NCI-H2081 treated with DMSO at 0.1 percent for 48 hours (cell line): ENCODE results near the gene LRRC53.

Source experiments
- DNase-seq: peaks from one replicate; lab custom pipeline; 2025; lab: John Stamatoyannopoulos, UW

The LRRC53 gene

GRCh38 chr1:74496669-74497068 lies 15.7 kb downstream of the LRRC53 start:
- no peak for DNase-seq

- DNase-seq, result no peak
Observed at GRCh38 chr1:74486036-74486435, 26.4 kb downstream of the LRRC53 start.

- no peak for DNase-seq
Observed at GRCh38 chr1:74485622-74486021, 26.8 kb downstream of the LRRC53 start.

- no peak for DNase-seq
Observed at GRCh38 chr1:74481607-74482006, 30.8 kb downstream of the LRRC53 start.

GRCh38 chr1:74480068-74480467 lies 32.3 kb downstream of the LRRC53 start:
- DNase-seq, result no peak

GRCh38 chr1:74478979-74479378 lies 33.4 kb downstream of the LRRC53 start:
- no peak for DNase-seq

- no peak for DNase-seq
Observed at GRCh38 chr1:74474585-74474984, 37.8 kb downstream of the LRRC53 start.

GRCh38 chr1:74471470-74471869 lies 40.9 kb downstream of the LRRC53 start:
- DNase-seq, result no peak

- DNase-seq, result no peak
Observed at GRCh38 chr1:74470936-74471335, 41.5 kb downstream of the LRRC53 start.

GRCh38 chr1:74470251-74470650 lies 42.2 kb downstream of the LRRC53 start:
- DNase-seq, result no peak

- peak; percentile 53 for DNase-seq
Observed at GRCh38 chr1:74468982-74469603, 43.3 kb downstream of the LRRC53 start.

- peak; percentile 78 for DNase-seq
Observed at GRCh38 chr1:74467786-74468377, 44.5 kb downstream of the LRRC53 start.

GRCh38 chr1:74465193-74465681 lies 47.2 kb downstream of the LRRC53 start:
- DNase-seq, result no peak

- no peak for DNase-seq
Observed at GRCh38 chr1:74464037-74464436, 48.4 kb downstream of the LRRC53 start.

- no peak for DNase-seq
Observed at GRCh38 chr1:74463333-74463988, 49.0 kb downstream of the LRRC53 start.

- no peak for DNase-seq
Observed at GRCh38 chr1:74457253-74457652, 55.2 kb downstream of the LRRC53 start.

GRCh38 chr1:74455390-74455789 lies 57.0 kb downstream of the LRRC53 start:
- DNase-seq, result no peak

GRCh38 chr1:74453277-74453676 lies 59.1 kb downstream of the LRRC53 start:
- DNase-seq, result no peak

- no peak for DNase-seq
Observed at GRCh38 chr1:74452035-74452434, 60.4 kb downstream of the LRRC53 start.

- no peak for DNase-seq
Observed at GRCh38 chr1:74437035-74437434, 75.4 kb downstream of the LRRC53 start.

GRCh38 chr1:74436078-74436477 lies 76.3 kb downstream of the LRRC53 start:
- DNase-seq, result no peak

- no peak for DNase-seq
Observed at GRCh38 chr1:74434321-74434720, 78.1 kb downstream of the LRRC53 start.

- no peak for DNase-seq
Observed at GRCh38 chr1:74432325-74432724, 80.1 kb downstream of the LRRC53 start.
